ENCODE measurements around the gene NXPH2. TPM values are rescaled to one million over a fixed set of nuclear protein-coding genes. Genes with fewer than 3 reads are reported as not detected.

NXPH2 gene
- total and polyA plus RNA-seq, 7 experiments from 2014 or later, result not detected

- no peak for DNase-seq
- H3K4me3 Mint-ChIP-seq, result no peak overlapping the region
- ATAC-seq, result no peak
- peaks cover 0 to 9% (median 5%) of the 10 kb centered on the region in 5 donors for H3K27me3 Mint-ChIP-seq
- H3K9me3 ChIP-seq (ENCODE audit: control insufficient read depth in 2 of 3, low read length in 3 of 3), result no peaks in the 10 kb centered on the region
- intact Hi-C loops (cut with micrococcal nuclease), result no loop called here
- H3K36me3 ChIP-seq (ENCODE audit: control insufficient read depth in 2 of 3, insufficient read depth in 3 of 3, low read length in 3 of 3), result no peaks in the 10 kb centered on the region
- H3K4me1 ChIP-seq (ENCODE audit: control insufficient read depth in 2 of 2, insufficient read depth in 2 of 2, low read length in 2 of 2), result no peaks in the 10 kb centered on the region
- H3K36me3 Mint-ChIP-seq, result no peaks in the 10 kb centered on the region
- no peaks in the 10 kb centered on the region for H3K4me1 Mint-ChIP-seq
- H3K9me3 Mint-ChIP-seq, result peaks cover 0 to 5% (median 2%) of the 10 kb centered on the region in 11 donors
- H3K27ac Mint-ChIP-seq, result no peak overlapping the region
- H3K27ac ChIP-seq (ENCODE audit: low read depth, low read length), result no peak overlapping the region
- H3K27me3 ChIP-seq (ENCODE audit: control insufficient read depth in 2 of 2, insufficient read depth in 2 of 2, low read length in 2 of 2), result no peaks in the 10 kb centered on the region
- ChIA-PET CTCF (no interaction called here), POLR2A (no interaction called here)
- H3K4me3 ChIP-seq (ENCODE audit: low read length), result no peak overlapping the region
Measured at GRCh38 chr2:138724729-138725459, 55.3 kb downstream of the NXPH2 start.

GRCh38 chr2:138724327-138724726 lies 55.9 kb downstream of the NXPH2 start:
- Mint-ChIP-seq H3K4me1 (no peaks in the 10 kb centered on the region), H3K36me3 (no peaks in the 10 kb centered on the region), H3K27me3 (peaks cover 0 to 9% (median 0%) of the 10 kb centered on the region in 5 donors), H3K27ac (no peak overlapping the region), H3K4me3 (no peak overlapping the region), H3K9me3 (peaks cover 0 to 2% (median 0%) of the 10 kb centered on the region in 11 donors)
- ChIA-PET POLR2A (no interaction called here), CTCF (no interaction called here)
- ATAC-seq, result no peak
- Histone ChIP-seq H3K36me3 (ENCODE audit: control insufficient read depth in 2 of 3, insufficient read depth in 3 of 3, low read length in 3 of 3) (no peaks in the 10 kb centered on the region), H3K9me3 (ENCODE audit: control insufficient read depth in 2 of 3, low read length in 3 of 3) (no peaks in the 10 kb centered on the region), H3K27ac (ENCODE audit: low read depth, low read length) (no peak overlapping the region), H3K27me3 (ENCODE audit: control insufficient read depth in 2 of 2, insufficient read depth in 2 of 2, low read length in 2 of 2) (no peaks in the 10 kb centered on the region), H3K4me1 (ENCODE audit: control insufficient read depth in 2 of 2, insufficient read depth in 2 of 2, low read length in 2 of 2) (no peaks in the 10 kb centered on the region), H3K4me3 (ENCODE audit: low read length) (no peak overlapping the region)
- intact Hi-C loops (cut with micrococcal nuclease), result no loop called here
- no peak for DNase-seq

- H3K9me3 Mint-ChIP-seq, result peaks cover 0 to 2% (median 0%) of the 10 kb centered on the region in 11 donors
- no peak overlapping the region for H3K4me3 Mint-ChIP-seq
- no peaks in the 10 kb centered on the region for H3K9me3 ChIP-seq (ENCODE audit: control insufficient read depth in 2 of 3, low read length in 3 of 3)
- H3K36me3 ChIP-seq (ENCODE audit: control insufficient read depth in 2 of 3, insufficient read depth in 3 of 3, low read length in 3 of 3), result no peaks in the 10 kb centered on the region
- peaks cover 0 to 12% (median 0%) of the 10 kb centered on the region in 5 donors for H3K27me3 Mint-ChIP-seq
- DNase-seq (no peak), ATAC-seq (no peak)
- POLR2A ChIA-PET, result no interaction called here
- no peak overlapping the region for H3K4me3 ChIP-seq (ENCODE audit: low read length)
- no peaks in the 10 kb centered on the region for H3K4me1 ChIP-seq (ENCODE audit: control insufficient read depth in 2 of 2, insufficient read depth in 2 of 2, low read length in 2 of 2)
- H3K27me3 ChIP-seq (ENCODE audit: control insufficient read depth in 2 of 2, insufficient read depth in 2 of 2, low read length in 2 of 2), result no peaks in the 10 kb centered on the region
- intact Hi-C loops (cut with micrococcal nuclease), result no loop called here
- CTCF ChIA-PET, result no interaction called here
- no peak overlapping the region for H3K27ac Mint-ChIP-seq
- H3K36me3 Mint-ChIP-seq, result no peaks in the 10 kb centered on the region
- no peak overlapping the region for H3K27ac ChIP-seq (ENCODE audit: low read depth, low read length)
- no peaks in the 10 kb centered on the region for H3K4me1 Mint-ChIP-seq
Measured at GRCh38 chr2:138723196-138723987, 56.8 kb downstream of the NXPH2 start.

GRCh38 chr2:138722316-138722715 lies 57.9 kb downstream of the NXPH2 start:
- no peak overlapping the region for H3K27ac ChIP-seq (ENCODE audit: low read depth, low read length)
- CTCF ChIA-PET, result no interaction called here
- Mint-ChIP-seq H3K27ac (no peak overlapping the region), H3K36me3 (no peaks in the 10 kb centered on the region), H3K9me3 (peaks cover 0 to 2% (median 0%) of the 10 kb centered on the region in 11 donors), H3K27me3 (peaks cover 0 to 16% (median 2%) of the 10 kb centered on the region in 5 donors), H3K4me3 (no peak overlapping the region), H3K4me1 (no peaks in the 10 kb centered on the region)
- no peaks in the 10 kb centered on the region for H3K9me3 ChIP-seq (ENCODE audit: control insufficient read depth in 2 of 3, low read length in 3 of 3)
- ATAC-seq (no peak), DNase-seq (no peak)
- POLR2A ChIA-PET, result no interaction called here
- no peaks in the 10 kb centered on the region for H3K27me3 ChIP-seq (ENCODE audit: control insufficient read depth in 2 of 2, insufficient read depth in 2 of 2, low read length in 2 of 2)
- no peak overlapping the region for H3K4me3 ChIP-seq (ENCODE audit: low read length)
- no peaks in the 10 kb centered on the region for H3K36me3 ChIP-seq (ENCODE audit: control insufficient read depth in 2 of 3, insufficient read depth in 3 of 3, low read length in 3 of 3)
- intact Hi-C loops (cut with micrococcal nuclease), result no loop called here
- no peaks in the 10 kb centered on the region for H3K4me1 ChIP-seq (ENCODE audit: control insufficient read depth in 2 of 2, insufficient read depth in 2 of 2, low read length in 2 of 2)

- no peak for ATAC-seq
- H3K27ac Mint-ChIP-seq, result no peak overlapping the region
- H3K4me3 Mint-ChIP-seq, result no peak overlapping the region
- no peak overlapping the region for H3K27ac ChIP-seq (ENCODE audit: low read depth, low read length)
- no peaks in the 10 kb centered on the region for H3K4me1 Mint-ChIP-seq
- DNase-seq, result no peak
- peaks cover 0 to 16% (median 5%) of the 10 kb centered on the region in 5 donors for H3K27me3 Mint-ChIP-seq
- no peaks in the 10 kb centered on the region for H3K27me3 ChIP-seq (ENCODE audit: control insufficient read depth in 2 of 2, insufficient read depth in 2 of 2, low read length in 2 of 2)
- no peaks in the 10 kb centered on the region for H3K9me3 Mint-ChIP-seq
- ChIA-PET POLR2A (no interaction called here), CTCF (no interaction called here)
- H3K36me3 Mint-ChIP-seq, result no peaks in the 10 kb centered on the region
- no peaks in the 10 kb centered on the region for H3K36me3 ChIP-seq (ENCODE audit: control insufficient read depth in 2 of 3, insufficient read depth in 3 of 3, low read length in 3 of 3)
- intact Hi-C loops (cut with micrococcal nuclease), result no loop called here
- no peaks in the 10 kb centered on the region for H3K9me3 ChIP-seq (ENCODE audit: control insufficient read depth in 2 of 3, low read length in 3 of 3)
- H3K4me3 ChIP-seq (ENCODE audit: low read length), result no peak overlapping the region
- no peaks in the 10 kb centered on the region for H3K4me1 ChIP-seq (ENCODE audit: control insufficient read depth in 2 of 2, insufficient read depth in 2 of 2, low read length in 2 of 2)
Measured at GRCh38 chr2:138720035-138720838, 60.0 kb downstream of the NXPH2 start.

- intact Hi-C loops (cut with micrococcal nuclease), result no loop called here
- no peak for DNase-seq
- Mint-ChIP-seq H3K4me1 (no peaks in the 10 kb centered on the region), H3K27me3 (peaks cover 0 to 16% (median 5%) of the 10 kb centered on the region in 5 donors), H3K27ac (no peak overlapping the region), H3K4me3 (no peak overlapping the region), H3K36me3 (no peaks in the 10 kb centered on the region), H3K9me3 (no peaks in the 10 kb centered on the region)
- ChIA-PET POLR2A (no interaction called here), CTCF (no interaction called here)
- Histone ChIP-seq H3K27ac (ENCODE audit: low read depth, low read length) (no peak overlapping the region), H3K36me3 (ENCODE audit: control insufficient read depth in 2 of 3, insufficient read depth in 3 of 3, low read length in 3 of 3) (no peaks in the 10 kb centered on the region), H3K27me3 (ENCODE audit: control insufficient read depth in 2 of 2, insufficient read depth in 2 of 2, low read length in 2 of 2) (no peaks in the 10 kb centered on the region), H3K4me3 (ENCODE audit: low read length) (no peak overlapping the region), H3K9me3 (ENCODE audit: control insufficient read depth in 2 of 3, low read length in 3 of 3) (no peaks in the 10 kb centered on the region), H3K4me1 (ENCODE audit: control insufficient read depth in 2 of 2, insufficient read depth in 2 of 2, low read length in 2 of 2) (no peaks in the 10 kb centered on the region)
- no peak for ATAC-seq
Measured at GRCh38 chr2:138718405-138718804, 61.8 kb downstream of the NXPH2 start.
